ENCODE results near the gene FBXO41. TPM values are rescaled to one million over a fixed set of nuclear protein-coding genes. Genes with fewer than 3 reads are reported as not detected.

Gene FBXO41
- polyA plus RNA-seq, 1 donor from 2014 or later: 6.0 TPM

- Histone ChIP-seq H3F3A (ENCODE audit: insufficient read depth, low read length, poor library complexity, severe bottlenecking) (no peaks in the 10 kb centered on the region), H3K9me3 (ENCODE audit: low read length) (no peaks in the 10 kb centered on the region), H2AFZ (ENCODE audit: low read depth, low read length) (no peak overlapping the region), H3K4me2 (ENCODE audit: low read length) (no peak overlapping the region), H3K9ac (ENCODE audit: low read length) (peak overlapping the region; percentile 23), H3K4me3 (ENCODE audit: low read length) (peak overlapping the region; percentile 54), H4K20me1 (ENCODE audit: insufficient read depth) (no peaks in the 10 kb centered on the region), H3K27me3 (ENCODE audit: insufficient read depth, low read depth, low read length) (peaks cover 34% of the 10 kb centered on the region), H3K9me2 (ENCODE audit: insufficient read depth, low read length) (no peaks in the 10 kb centered on the region), H3K79me2 (replicated peaks; ENCODE audit: insufficient read depth, low read length) (no peaks in the 10 kb centered on the region), H3K36me3 (ENCODE audit: insufficient read depth, low read length) (no peaks in the 10 kb centered on the region), H3K27ac (ENCODE audit: low read length) (no peak overlapping the region)
- TF ChIP-seq SMC3 (conservative IDR thresholded peaks at IDR 0.05; ENCODE audit: poor library complexity) (no peak), TAF1 (IDR thresholded peaks at IDR 0.05; ENCODE audit: low read depth) (no peak), POLR2AphosphoS5 (IDR thresholded peaks at IDR 0.05) (no peak)
Observed at GRCh38 chr2:73269686-73270465, 14.4 kb downstream of the FBXO41 start.

GRCh38 chr2:73268830-73269685, 15.2 kb downstream of the FBXO41 start:
- no peaks in the 10 kb centered on the region for H3K36me3 ChIP-seq (ENCODE audit: insufficient read depth, low read length)
- H3K4me3 ChIP-seq (ENCODE audit: low read length): peak overlapping the region; percentile 59
- H3K27ac ChIP-seq (ENCODE audit: low read length): no peak overlapping the region
- H4K20me1 ChIP-seq (ENCODE audit: insufficient read depth): no peaks in the 10 kb centered on the region
- no peaks in the 10 kb centered on the region for H3K9me3 ChIP-seq (ENCODE audit: low read length)
- no peaks in the 10 kb centered on the region for H3F3A ChIP-seq (ENCODE audit: insufficient read depth, low read length, poor library complexity, severe bottlenecking)
- H2AFZ ChIP-seq (ENCODE audit: low read depth, low read length): no peak overlapping the region
- H3K4me2 ChIP-seq (ENCODE audit: low read length): no peak overlapping the region
- H3K9ac ChIP-seq (ENCODE audit: low read length): peak overlapping the region; percentile 23
- peaks cover 34% of the 10 kb centered on the region for H3K27me3 ChIP-seq (ENCODE audit: insufficient read depth, low read depth, low read length)
- H3K79me2 ChIP-seq (replicated peaks; ENCODE audit: insufficient read depth, low read length): no peaks in the 10 kb centered on the region
- H3K9me2 ChIP-seq (ENCODE audit: insufficient read depth, low read length): no peaks in the 10 kb centered on the region
- no peak for TF ChIP-seq RAD21 (conservative IDR thresholded peaks at IDR 0.05)
- TF ChIP-seq CTCF (IDR thresholded peaks at IDR 0.05; ENCODE audit: poor library complexity, severe bottlenecking): peak; percentile 48

DNA sequence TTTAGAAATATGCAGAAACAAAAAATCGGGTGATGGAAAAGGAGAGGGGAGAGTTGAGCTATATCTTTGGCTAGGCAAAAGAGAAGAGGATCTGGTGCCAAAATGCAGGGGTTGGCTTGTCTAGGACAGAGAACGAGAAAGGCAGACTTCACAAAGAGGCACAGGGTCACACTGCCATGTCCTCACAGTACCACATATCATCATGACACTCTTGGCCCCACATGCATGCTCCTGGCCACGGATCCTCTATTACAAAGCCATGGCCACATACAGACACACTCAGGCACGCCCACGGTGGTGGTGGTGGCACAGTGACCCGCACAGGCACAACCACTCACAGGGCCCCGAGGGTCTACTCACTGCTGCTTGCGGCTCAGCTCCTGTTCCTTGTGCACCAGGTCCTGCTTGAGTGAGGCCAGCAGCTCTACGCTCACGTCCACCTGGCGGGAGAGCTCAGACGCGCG, 15.9 kb downstream of the FBXO41 start:
- peak overlapping the region; percentile 11 for H3K9ac ChIP-seq (ENCODE audit: low read length)
- H3K9me3 ChIP-seq (ENCODE audit: low read length): no peaks in the 10 kb centered on the region
- H3K4me2 ChIP-seq (ENCODE audit: low read length): no peak overlapping the region
- no peaks in the 10 kb centered on the region for H4K20me1 ChIP-seq (ENCODE audit: insufficient read depth)
- H3K4me3 ChIP-seq (ENCODE audit: low read length): peak overlapping the region; percentile 59
- H3K79me2 ChIP-seq (replicated peaks; ENCODE audit: insufficient read depth, low read length): no peaks in the 10 kb centered on the region
- H3K27ac ChIP-seq (ENCODE audit: low read length): no peak overlapping the region
- TF ChIP-seq MXI1 (conservative IDR thresholded peaks at IDR 0.05; ENCODE audit: poor library complexity, severe bottlenecking): no peak
- TF ChIP-seq CTCF (IDR thresholded peaks at IDR 0.05; ENCODE audit: poor library complexity, severe bottlenecking): no peak
- no peak for TF ChIP-seq TAF1 (IDR thresholded peaks at IDR 0.05; ENCODE audit: low read depth)
- no peak overlapping the region for H2AFZ ChIP-seq (ENCODE audit: low read depth, low read length)
- H3K9me2 ChIP-seq (ENCODE audit: insufficient read depth, low read length): no peaks in the 10 kb centered on the region
- peaks cover 34% of the 10 kb centered on the region for H3K27me3 ChIP-seq (ENCODE audit: insufficient read depth, low read depth, low read length)
- no peaks in the 10 kb centered on the region for H3K36me3 ChIP-seq (ENCODE audit: insufficient read depth, low read length)
- no peaks in the 10 kb centered on the region for H3F3A ChIP-seq (ENCODE audit: insufficient read depth, low read length, poor library complexity, severe bottlenecking)

Measured in neural cell (in vitro differentiated cells).